RWPE1 (cell line): ENCODE measurements around the gene RPL32.
A peak's percentile ranks its signal among the peaks of the same experiment; 100 is the strongest.
"Not testable (repeated sequence)": the region's sequence is repeated elsewhere in the genome, so short reads cannot be mapped to it uniquely, and the experiment has no call there.

Experiments used
- CTCF ChIA-PET: fragments of 350-600 bp; sonication (Branson Sonifier 250); formaldehyde crosslinking; extraction: SDS; loops from one replicate; lab custom pipeline; 2021; lab: Yijun Ruan, JAX
- POLR2A ChIA-PET: fragments of 400-600 bp; formaldehyde crosslinking; extraction: SDS; loops from one replicate; lab custom pipeline; 2020; ENCODE audit warnings: antibody characterized with exemption; ENCODE audit not compliant: low non-redundant PET; lab: Yijun Ruan, JAX
- DNase-seq: peaks from one replicate; pipeline ENCODE4 v3.0.0; 2012; ENCODE audit warnings: low spot score
- H3K27ac ChIP-seq: fragments of 450-650 bp; 2 replicates; pipeline ENCODE4 v1.5.1; 2017
- CTCF ChIP-seq: fragments of 450-650 bp; conservative IDR thresholded peaks from 2 replicates; pipeline ENCODE4 v1.5.1; 2017; ENCODE audit warnings: low read depth, mild to moderate bottlenecking

Gene RPL32

GRCh38 chr3:12852201-12852600 is 10.8 kb upstream of the RPL32 start:
- no peak for TF ChIP-seq CTCF
- no peak for DNase-seq
- H3K27ac ChIP-seq: no peak overlapping the region
- ChIA-PET CTCF (no interaction called here), POLR2A (no interaction called here)

- no peak for TF ChIP-seq CTCF
- POLR2A ChIA-PET: no interaction called here
- no peak for DNase-seq
- CTCF ChIA-PET: no interaction called here
- H3K27ac ChIP-seq: no peak overlapping the region
These were observed 4.4 kb upstream of the RPL32 start for GRCh38 chr3:12845811-12846210.

GRCh38 chr3:12842469-12842868 is 1.1 kb upstream of the RPL32 start:
- no peak overlapping the region for H3K27ac ChIP-seq
- no peak for DNase-seq
- ChIA-PET CTCF (interaction anchor here (1.5 kb wide), 1 partner anchor 50 kb away, joined by 5 read pairs; no protein-coding TSS in a partner anchor), POLR2A (no interaction called here)
- TF ChIP-seq CTCF: no peak

DNA sequence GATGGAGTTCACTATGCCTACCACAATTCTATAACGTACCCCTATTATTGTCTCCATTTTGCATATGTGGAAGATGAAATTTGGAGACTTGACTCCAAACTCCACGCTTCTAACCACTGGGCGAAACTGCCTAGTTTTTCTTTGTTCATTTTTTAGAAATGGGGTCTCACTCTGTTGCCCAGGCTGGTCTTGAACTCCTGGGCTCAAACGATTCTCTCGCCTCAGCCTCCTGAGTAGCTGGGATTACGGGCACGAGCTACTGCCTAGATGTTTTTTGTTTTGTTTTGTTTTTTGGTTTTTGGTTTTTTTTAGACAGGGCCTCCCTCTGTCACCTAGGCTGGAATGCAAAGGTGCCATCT is 584 bp upstream of the RPL32 start:
- peak; percentile 37; the same call in 1 of the 2 replicates for TF ChIP-seq CTCF
- CTCF ChIA-PET: interaction anchor here (0.5 to 1.1 kb wide), 5 partner anchors 12 to 1693 kb away, joined by 3 to 5 read pairs (median 4); no protein-coding TSS in a partner anchor
- no peak overlapping the region for H3K27ac ChIP-seq
- no peak for DNase-seq
- POLR2A ChIA-PET: no interaction called here

DNA sequence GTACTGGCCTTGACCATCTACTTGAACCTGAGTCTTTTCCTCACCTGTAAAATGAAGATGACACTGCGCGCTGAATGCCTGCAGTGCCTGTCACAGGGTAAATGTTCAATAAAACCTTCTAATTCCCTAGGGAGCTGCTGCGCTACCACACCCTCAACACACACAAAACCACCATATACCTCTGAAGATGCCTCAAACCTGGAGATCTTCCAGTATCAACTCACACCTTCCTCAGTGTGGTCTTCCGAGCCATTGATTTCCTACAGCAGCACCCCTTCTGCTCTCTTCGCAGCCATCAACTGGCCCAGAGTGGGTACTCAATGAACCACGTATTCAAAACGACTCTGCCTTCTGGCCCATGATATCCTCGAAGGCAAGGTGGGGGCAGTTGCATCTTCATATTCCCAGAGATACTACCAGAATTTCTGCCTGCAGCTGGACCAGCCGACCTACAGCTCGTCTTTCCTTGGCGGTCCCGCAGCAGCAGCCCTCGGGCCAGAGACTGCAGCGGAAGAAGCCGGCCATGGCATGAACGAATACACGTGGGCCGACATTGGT is 695 bp downstream of the RPL32 start:
- peak overlapping the region; percentile 86 for H3K27ac ChIP-seq
- ChIA-PET POLR2A (no interaction called here), CTCF (no interaction called here)
- TF ChIP-seq CTCF: no peak
- no peak for DNase-seq

DNA sequence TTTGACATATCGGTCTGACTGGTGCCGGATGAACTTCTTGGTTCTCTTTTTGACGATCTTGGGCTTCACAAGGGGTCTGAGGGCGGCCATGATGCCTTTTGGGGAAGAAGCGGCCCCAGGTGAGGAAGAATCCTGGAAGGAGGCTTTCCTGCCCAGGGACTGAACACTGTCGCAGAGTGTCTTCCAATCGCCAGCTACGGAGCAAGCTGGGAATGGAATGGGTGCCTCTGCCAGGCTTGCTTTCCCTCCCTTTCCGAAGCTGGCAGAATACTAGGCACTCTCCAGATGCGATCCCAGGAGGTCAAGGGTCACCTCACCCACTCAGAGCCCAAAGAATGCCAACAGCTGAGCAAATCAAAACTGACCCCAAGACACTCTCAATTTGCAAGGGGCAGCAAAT is 1.2 kb downstream of the RPL32 start:
- CTCF ChIA-PET: not testable (repeated sequence)

GRCh38 chr3:12839156-12839946 is 2.0 kb downstream of the RPL32 start:
- no peak for TF ChIP-seq CTCF
- H3K27ac ChIP-seq: peak overlapping the region; percentile 41; the same call in 1 of the 2 replicates
- DNase-seq: no peak
- POLR2A ChIA-PET: no interaction called here
- CTCF ChIA-PET: no interaction called here

More for the DNA sequence above, 1.2 kb downstream of the RPL32 start:
- H3K27ac ChIP-seq: peak overlapping the region; percentile 86
- DNase-seq, POLR2A ChIA-PET: not testable (repeated sequence)
